ENCODE data around the gene BCL7C. TPM values are rescaled to one million over a fixed set of nuclear protein-coding genes. Genes with fewer than 3 reads are reported as not detected.
A peak's percentile ranks its signal among the peaks of the same experiment; 100 is the strongest.

BCL7C gene
- total RNA-seq, 3 donors from 2014 or later (not counting 1 experiment from before 2014, with no cell fraction given), result 25.1 to 28.5 (median 27.4) TPM

DNA sequence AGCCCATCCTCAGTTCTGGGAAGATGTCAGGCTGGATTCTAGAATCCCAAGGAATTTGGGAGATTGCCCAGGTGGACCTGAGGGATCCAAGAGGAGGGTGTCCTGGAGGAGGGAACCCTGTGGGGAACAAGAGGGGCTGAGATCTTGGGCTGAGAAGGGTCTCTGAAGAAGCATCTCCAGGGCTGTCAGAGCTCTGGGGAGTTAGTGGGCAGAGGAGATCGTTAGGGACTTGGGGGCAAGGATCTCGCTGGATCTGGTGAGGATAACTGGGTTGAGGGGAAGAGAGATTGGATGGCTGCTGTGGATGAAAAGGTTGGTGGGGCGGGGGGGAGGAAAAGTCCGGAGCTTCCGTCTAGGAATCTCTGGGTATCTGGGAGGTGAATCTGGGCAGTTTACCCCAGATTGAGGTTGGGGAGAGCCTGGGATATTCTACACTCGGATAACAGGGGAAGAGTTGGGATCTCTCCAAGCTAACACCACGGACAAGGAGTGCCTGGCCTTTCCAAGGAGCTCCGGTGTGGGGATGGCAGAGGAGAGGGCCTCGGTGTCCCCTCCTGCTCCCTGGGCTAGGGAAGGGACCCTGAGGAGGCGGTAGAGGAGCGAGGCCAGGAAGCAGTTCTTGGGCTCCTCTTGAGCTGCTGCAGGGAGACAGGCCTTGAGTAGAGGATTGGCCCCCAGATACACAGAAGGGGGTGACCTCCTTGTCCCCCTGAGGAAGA is 31.2 kb upstream of the BCL7C start:
- H3K36me3 Mint-ChIP-seq, result no peaks in the 10 kb centered on the region
- H3K4me3 Mint-ChIP-seq, result peak overlapping the region; percentile 76
- no peaks in the 10 kb centered on the region for H3K9me3 Mint-ChIP-seq
- DNase-seq (no peak), ATAC-seq (no peak)
- Histone ChIP-seq H3K9me3 (ENCODE audit: control insufficient read depth, insufficient read depth, low read length) (no peaks in the 10 kb centered on the region), H3K27ac (ENCODE audit: low read length) (no peak overlapping the region), H3K36me3 (ENCODE audit: control insufficient read depth, insufficient read depth, low read length) (no peaks in the 10 kb centered on the region), H3K4me3 (ENCODE audit: low read length) (no peak overlapping the region), H3K27me3 (ENCODE audit: control insufficient read depth, insufficient read depth, low read length) (no peaks in the 10 kb centered on the region), H3K4me1 (ENCODE audit: control insufficient read depth, insufficient read depth, low read length) (peaks cover 21% of the 10 kb centered on the region)
- WGBS (ENCODE audit: insufficient coverage), result 97% methylated on average over 11 of the region's 11 CpGs
- intact Hi-C loops (cut with micrococcal nuclease), result loop anchor here (5.0 kb wide), 2 partner anchors 163 to 228 kb away; partner anchors contain the start of genes CFAP119, RNF40 and SRCAP
- H3K4me1 Mint-ChIP-seq, result peaks cover 15 to 38% of the 10 kb centered on the region in 2 donors
- TF ChIP-seq, protein P1, sequence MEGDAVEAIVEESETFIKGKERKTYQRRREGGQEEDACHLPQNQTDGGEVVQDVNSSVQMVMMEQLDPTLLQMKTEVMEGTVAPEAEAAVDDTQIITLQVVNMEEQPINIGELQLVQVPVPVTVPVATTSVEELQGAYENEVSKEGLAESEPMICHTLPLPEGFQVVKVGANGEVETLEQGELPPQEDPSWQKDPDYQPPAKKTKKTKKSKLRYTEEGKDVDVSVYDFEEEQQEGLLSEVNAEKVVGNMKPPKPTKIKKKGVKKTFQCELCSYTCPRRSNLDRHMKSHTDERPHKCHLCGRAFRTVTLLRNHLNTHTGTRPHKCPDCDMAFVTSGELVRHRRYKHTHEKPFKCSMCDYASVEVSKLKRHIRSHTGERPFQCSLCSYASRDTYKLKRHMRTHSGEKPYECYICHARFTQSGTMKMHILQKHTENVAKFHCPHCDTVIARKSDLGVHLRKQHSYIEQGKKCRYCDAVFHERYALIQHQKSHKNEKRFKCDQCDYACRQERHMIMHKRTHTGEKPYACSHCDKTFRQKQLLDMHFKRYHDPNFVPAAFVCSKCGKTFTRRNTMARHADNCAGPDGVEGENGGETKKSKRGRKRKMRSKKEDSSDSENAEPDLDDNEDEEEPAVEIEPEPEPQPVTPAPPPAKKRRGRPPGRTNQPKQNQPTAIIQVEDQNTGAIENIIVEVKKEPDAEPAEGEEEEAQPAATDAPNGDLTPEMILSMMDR (IDR thresholded peaks at IDR 0.05), result no peak
- no peaks in the 10 kb centered on the region for H3K27me3 Mint-ChIP-seq (ENCODE audit: low read depth in 2 of 2)
- H3K27ac Mint-ChIP-seq, result peak overlapping the region in 1 of 2 donors; percentile 64

DNA sequence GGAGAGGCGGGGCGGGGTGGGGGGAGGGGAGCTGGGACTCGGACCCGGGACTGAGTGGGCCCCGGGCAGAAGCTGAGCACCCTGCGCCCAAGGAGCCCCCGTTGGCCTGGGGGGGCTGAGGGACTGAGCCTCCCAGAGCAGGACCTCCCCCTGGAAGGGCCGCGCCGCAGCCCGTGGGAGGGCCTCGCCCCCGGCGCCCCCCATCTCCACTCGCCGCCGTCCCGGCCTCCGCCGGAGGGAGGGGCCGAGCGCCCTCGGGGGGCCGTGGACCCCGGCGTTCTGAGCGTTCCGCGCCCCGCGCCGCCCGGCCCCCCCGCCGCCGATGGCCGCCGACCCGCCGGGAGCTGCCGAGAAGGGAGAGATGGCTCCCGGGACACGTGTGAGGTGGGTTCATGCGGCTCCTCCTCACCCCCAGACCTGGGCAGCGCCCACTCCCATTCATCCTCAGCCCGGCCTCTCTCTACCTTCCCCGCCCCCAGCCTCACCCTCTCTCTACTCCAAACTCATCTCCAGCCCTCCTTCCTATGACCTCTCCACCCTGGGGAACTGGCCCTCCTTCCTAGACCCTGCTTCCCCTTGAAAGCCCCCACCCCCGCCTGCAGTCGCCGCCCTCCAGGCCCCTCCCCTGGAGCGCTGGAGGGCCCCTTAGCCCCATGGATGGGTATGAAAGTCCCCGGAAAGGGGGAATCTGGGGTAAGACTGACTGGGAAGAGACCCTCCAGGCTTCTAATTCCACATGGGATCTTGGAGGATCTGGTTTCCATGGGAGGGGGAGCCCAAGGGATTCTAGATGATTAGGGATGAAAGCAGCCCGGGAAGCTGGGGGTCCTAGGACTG is 30.4 kb upstream of the BCL7C start:
- H3K4me3 Mint-ChIP-seq, result peak overlapping the region; percentile 76
- 5% methylated on average over 52 of the region's 53 CpGs for WGBS (ENCODE audit: insufficient coverage)
- TF ChIP-seq, protein P1 (IDR thresholded peaks at IDR 0.05), result no peak
- no peaks in the 10 kb centered on the region for H3K36me3 ChIP-seq (ENCODE audit: control insufficient read depth, insufficient read depth, low read length)
- H3K4me3 ChIP-seq (ENCODE audit: low read length), result peak overlapping the region; percentile 86
- no peaks in the 10 kb centered on the region for H3K9me3 Mint-ChIP-seq
- ATAC-seq (no peak), DNase-seq (no peak)
- H3K4me1 Mint-ChIP-seq, result peaks cover 15 to 38% of the 10 kb centered on the region in 2 donors
- H3K9me3 ChIP-seq (ENCODE audit: control insufficient read depth, insufficient read depth, low read length), result no peaks in the 10 kb centered on the region
- no peaks in the 10 kb centered on the region for H3K36me3 Mint-ChIP-seq
- intact Hi-C loops (cut with micrococcal nuclease), result loop anchor here (5.0 kb wide), 2 partner anchors 162 to 227 kb away; partner anchors contain the start of genes CFAP119, RNF40 and SRCAP
- H3K27ac ChIP-seq (ENCODE audit: low read length), result no peak overlapping the region
- peak overlapping the region in 1 of 2 donors; percentile 64 for H3K27ac Mint-ChIP-seq
- H3K4me1 ChIP-seq (ENCODE audit: control insufficient read depth, insufficient read depth, low read length), result peaks cover 21% of the 10 kb centered on the region
- H3K27me3 ChIP-seq (ENCODE audit: control insufficient read depth, insufficient read depth, low read length), result no peaks in the 10 kb centered on the region
- no peaks in the 10 kb centered on the region for H3K27me3 Mint-ChIP-seq (ENCODE audit: low read depth in 2 of 2)

DNA sequence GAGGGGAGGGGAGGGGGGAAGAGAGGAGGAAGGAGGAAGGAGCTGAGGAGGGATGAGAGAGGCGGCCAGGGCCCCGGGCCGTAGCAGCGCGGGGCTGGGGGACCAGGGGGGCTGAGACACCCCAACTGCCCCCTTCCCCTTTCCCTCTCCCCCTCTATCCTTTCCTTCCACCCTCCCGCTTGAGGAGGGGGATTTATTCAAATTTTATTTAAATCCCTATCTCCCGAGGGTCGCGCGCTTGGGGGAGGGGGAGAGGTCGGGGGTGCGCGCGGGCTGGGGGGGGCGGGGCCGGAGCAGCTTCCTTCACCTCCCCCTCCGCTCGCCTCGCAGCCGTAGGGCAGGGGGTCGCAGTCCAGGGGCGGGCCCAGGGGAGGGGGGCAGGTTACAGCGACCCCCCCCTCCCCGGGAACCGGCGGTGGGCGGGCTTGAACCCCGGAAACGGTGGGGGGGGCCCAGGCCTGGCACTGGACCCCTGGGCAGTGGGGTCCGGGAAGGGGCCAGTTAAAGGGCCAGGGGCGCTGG is 29.7 kb upstream of the BCL7C start, which contains the start of gene FBXL19:
Gene FBXL19, plus strand, starts transcription at position 19 of the 522 bp plus-strand sequence. CDS start 2,183 bp downstream, outside the sequence.
- TF ChIP-seq, protein P1 (IDR thresholded peaks at IDR 0.05), result no peak
- Mint-ChIP-seq H3K27ac (peak within 1 kb of the TSS; percentile 99 to 100), H3K36me3 (no peaks in the 10 kb centered on the region), H3K27me3 (ENCODE audit: low read depth in 2 of 2) (no peaks in the 10 kb centered on the region), H3K9me3 (no peaks in the 10 kb centered on the region), H3K4me1 (peaks cover 15 to 38% of the 10 kb centered on the region in 2 donors), H3K4me3 (peak within 1 kb of the TSS; percentile 100)
- Histone ChIP-seq H3K36me3 (ENCODE audit: control insufficient read depth, insufficient read depth, low read length) (no peaks in the 10 kb centered on the region), H3K9me3 (ENCODE audit: control insufficient read depth, insufficient read depth, low read length) (no peaks in the 10 kb centered on the region), H3K4me1 (ENCODE audit: control insufficient read depth, insufficient read depth, low read length) (peaks cover 21% of the 10 kb centered on the region), H3K27me3 (ENCODE audit: control insufficient read depth, insufficient read depth, low read length) (no peaks in the 10 kb centered on the region), H3K27ac (ENCODE audit: low read length) (peak within 1 kb of the TSS; percentile 96), H3K4me3 (ENCODE audit: low read length) (peak within 1 kb of the TSS; percentile 86)
- WGBS (ENCODE audit: insufficient coverage), result 0% methylated on average over 14 of the region's 31 CpGs
- intact Hi-C loops (cut with micrococcal nuclease), result loop anchor here (2.0 to 5.0 kb wide), 5 partner anchors 33 to 226 kb away; partner anchors contain the start of genes CFAP119, RNF40, SETD1A and SRCAP
- ATAC-seq, result no peak
- no peak for DNase-seq
